Neuronal stem cell (in vitro differentiated cells): ENCODE data around the gene GALT. TPM values are rescaled to one million over a fixed set of nuclear protein-coding genes. Genes with fewer than 3 reads are reported as not detected.

Source experiments
- DNase-seq: peaks from one replicate; pipeline ENCODE4 v3.0.0-alpha.2; 2013; ENCODE audit warnings: low spot score
- H2AFZ ChIP-seq: one replicate; pipeline ENCODE4 v1.6.1; 2013; ENCODE audit warnings: mild to moderate bottlenecking, low read length, inconsistent platforms
- H2AK5ac ChIP-seq: 2 replicates; pipeline ENCODE4 v1.6.1; 2013; ENCODE audit warnings: low read depth, mild to moderate bottlenecking, inconsistent platforms, low read length, moderate library complexity, mixed read lengths
- H2BK120ac ChIP-seq: 2 replicates; pipeline ENCODE4 v1.6.1; 2013; ENCODE audit warnings: low read depth, mild to moderate bottlenecking, inconsistent platforms, low read length, moderate library complexity, mixed read lengths
- H2BK12ac ChIP-seq: one replicate; pipeline ENCODE4 v1.6.1; 2013; ENCODE audit warnings: low read length, inconsistent platforms
- H2BK15ac ChIP-seq: 2 replicates; pipeline ENCODE4 v1.6.1; 2013; ENCODE audit warnings: mild to moderate bottlenecking, low read length, inconsistent platforms, mixed read lengths
- H2BK5ac ChIP-seq: one replicate; pipeline ENCODE4 v1.6.1; 2013; ENCODE audit warnings: inconsistent platforms, mild to moderate bottlenecking, low read length, moderate library complexity
- H3K14ac ChIP-seq: one replicate; pipeline ENCODE4 v1.6.1; 2013; ENCODE audit warnings: low read length, inconsistent platforms
- H3K18ac ChIP-seq: 2 replicates; pipeline ENCODE4 v1.6.1; 2013; ENCODE audit warnings: low read length, inconsistent platforms
- H3K23ac ChIP-seq: 2 replicates; pipeline ENCODE4 v1.6.1; 2013; ENCODE audit warnings: low read depth, mild to moderate bottlenecking, mixed read lengths, low read length, inconsistent platforms; ENCODE audit not compliant: poor library complexity
- H3K27ac ChIP-seq: replicated peaks from 3 replicates; pipeline ENCODE4 v1.5.1; 2013; ENCODE audit warnings: low read length, inconsistent platforms
- H3K27me3 ChIP-seq, 3 experiments: 2 replicates each; pipeline ENCODE4 v1.6.1; 2013; ENCODE audit warnings: low read length in 3 of 3, mild to moderate bottlenecking in 2 of 3, inconsistent platforms in 1 of 3, low read depth in 1 of 3, mixed read lengths in 1 of 3, moderate library complexity in 1 of 3; ENCODE audit not compliant: control insufficient read depth in 3 of 3, insufficient read depth in 3 of 3
- H3K36me3 ChIP-seq, 2 donors: replicated peaks in 1 of 2; 2 replicates each; pipeline ENCODE4 v1.6.1; 2013; ENCODE audit warnings: low read length in 2 of 2; ENCODE audit not compliant: control insufficient read depth in 2 of 2, insufficient read depth in 2 of 2
- H3K4ac ChIP-seq: 2 replicates; pipeline ENCODE4 v1.6.1; 2013; ENCODE audit warnings: inconsistent platforms, mild to moderate bottlenecking, low read length, moderate library complexity
- H3K4me1 ChIP-seq, 2 donors: 1 replicate in 1 of 2; 2 replicates in 1 of 2; pipeline ENCODE4 v1.6.1; 2013; ENCODE audit warnings: low read length in 2 of 2, low read depth in 1 of 2; ENCODE audit not compliant: control insufficient read depth in 2 of 2, insufficient read depth in 1 of 2
- H3K4me2 ChIP-seq: one replicate; pipeline ENCODE4 v1.6.1; 2013; ENCODE audit warnings: mild to moderate bottlenecking, low read length, inconsistent platforms; ENCODE audit not compliant: insufficient read depth, poor library complexity, severe bottlenecking
- H3K4me3 ChIP-seq, 2 donors: 2 replicates each; pipeline ENCODE4 v1.5.1; 2013; ENCODE audit warnings: low read length in 2 of 2, mild to moderate bottlenecking in 2 of 2, inconsistent platforms in 1 of 2, moderate library complexity in 1 of 2
- H3K79me1 ChIP-seq: one replicate; pipeline ENCODE4 v1.6.1; 2013; ENCODE audit warnings: low read depth, mild to moderate bottlenecking, inconsistent platforms, low read length, moderate library complexity
- H3K9ac ChIP-seq: one replicate; pipeline ENCODE4 v1.6.1; 2013; ENCODE audit warnings: mild to moderate bottlenecking, low read depth, low read length, inconsistent platforms; ENCODE audit not compliant: poor library complexity
- H3K9me3 ChIP-seq, 2 donors: replicated peaks in 1 of 2; 2 replicates each; pipeline versions ENCODE3 to v1.6.1; 2013; ENCODE audit warnings: low read length in 2 of 2, mild to moderate bottlenecking in 2 of 2, inconsistent platforms in 1 of 2, low read depth in 1 of 2, mixed read lengths in 1 of 2, moderate library complexity in 1 of 2; ENCODE audit not compliant: control insufficient read depth in 2 of 2, insufficient read depth in 1 of 2
- H4K8ac ChIP-seq: one replicate; pipeline ENCODE4 v1.6.1; 2013; ENCODE audit warnings: low read depth, mild to moderate bottlenecking, inconsistent platforms, low read length, moderate library complexity
- H4K91ac ChIP-seq: one replicate; pipeline ENCODE4 v1.6.1; 2013; ENCODE audit warnings: low read length, low read depth, mild to moderate bottlenecking, inconsistent platforms; ENCODE audit not compliant: poor library complexity
- WGBS, 2 donors: extraction: QIAGEN DNeasy Blood & Tissue Kit; methylation state at CpG; one replicate each; pipeline ENCODE4 v1.1.7; 2013; ENCODE audit warnings: missing lambda C conversion rate in 2 of 2, mixed read lengths in 1 of 2; ENCODE audit not compliant: insufficient read length in 2 of 2, insufficient replicate concordance in 1 of 2; ENCODE audit errors: extremely low coverage in 2 of 2; 5-methylcytosine and 5-hydroxymethylcytosine counted together
- polyA plus RNA-seq, 2 experiments: library from polyadenylated mRNA; stranded (reverse); fragments of 200-250 nt; gene quantifications; one replicate each; pipeline ENCODE4 v1.2.3, GENCODE V29; 2013

The GALT gene
- polyA plus RNA-seq (2013, experiment 1 of 2), result 36.4 TPM
- polyA plus RNA-seq (2013, experiment 2 of 2), result 37.7 TPM

DNA sequence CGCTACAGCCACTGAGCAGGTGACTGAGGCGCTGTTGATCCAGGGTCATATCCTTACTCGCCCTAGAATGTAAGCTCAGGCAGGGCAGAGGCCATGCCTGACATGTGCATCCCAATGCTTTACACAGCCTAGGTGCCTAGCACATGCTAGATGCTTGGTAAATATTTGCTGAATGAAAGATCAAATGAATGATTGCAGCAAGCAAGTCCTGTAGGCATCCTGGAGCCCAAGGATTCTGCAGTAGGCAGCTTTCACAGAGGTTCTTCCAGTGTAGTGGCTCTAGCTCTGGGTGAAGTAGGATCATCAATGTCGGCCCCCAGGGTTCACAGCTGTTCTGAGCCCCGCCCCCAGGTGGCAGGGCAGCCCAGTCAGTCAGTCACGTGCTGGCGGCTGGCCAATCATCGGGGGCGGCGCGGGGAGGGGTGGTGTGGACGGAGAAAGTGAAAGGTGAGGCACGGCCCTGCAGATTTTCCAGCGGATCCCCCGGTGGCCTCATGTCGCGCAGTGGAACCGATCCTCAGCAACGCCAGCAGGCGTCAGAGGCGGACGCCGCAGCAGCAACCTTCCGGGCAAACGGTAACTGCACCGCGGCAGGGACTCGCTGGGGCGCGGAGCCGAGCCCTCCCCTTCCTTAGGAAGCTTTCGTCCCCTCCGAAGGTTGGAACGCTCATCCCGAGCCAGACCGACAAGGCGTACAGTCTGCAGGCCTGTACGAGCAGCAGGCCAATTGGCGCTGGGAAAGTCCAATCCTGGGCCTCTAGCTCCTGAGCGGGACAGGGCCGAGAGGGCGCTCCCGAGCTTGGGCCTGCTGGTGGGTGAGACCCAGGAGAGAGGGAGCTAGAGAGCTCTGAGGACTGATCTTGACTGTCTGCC, at the start of gene GALT:
Gene GALT, plus strand, starts transcription at position 465 of the 873 bp plus-strand sequence. Its CDS starts 30 bp downstream, at position 495.
- no peaks in the 10 kb centered on the region for H3K79me1 ChIP-seq
- H2BK15ac ChIP-seq, result no peak within 1 kb of the TSS
- no CpG with 5 or more reads among the region's 43 CpGs for WGBS, 2 donors
- peak within 1 kb of the TSS; percentile 95 for H3K27ac ChIP-seq
- peak within 1 kb of the TSS; percentile 88 for H4K8ac ChIP-seq
- H3K36me3 ChIP-seq, result peaks cover 19 to 23% of the 10 kb centered on the region in 2 donors
- H3K27me3 ChIP-seq, result no peaks in the 10 kb centered on the region
- H3K18ac ChIP-seq, result peak within 1 kb of the TSS; percentile 92
- peak within 1 kb of the TSS; percentile 94 for H3K14ac ChIP-seq
- peak within 1 kb of the TSS; percentile 81 to 87 for H3K4me3 ChIP-seq
- H2BK12ac ChIP-seq, result no peak within 1 kb of the TSS
- DNase-seq, result peak; percentile 83
- H4K91ac ChIP-seq, result peak within 1 kb of the TSS; percentile 40
- no peak within 1 kb of the TSS for H3K4ac ChIP-seq
- H2BK120ac ChIP-seq, result no peak within 1 kb of the TSS
- peak within 1 kb of the TSS; percentile 95 for H3K9ac ChIP-seq
- H3K4me1 ChIP-seq, result peaks cover 20 to 22% of the 10 kb centered on the region in 2 donors
- H2AK5ac ChIP-seq, result peak within 1 kb of the TSS; percentile 66
- peaks cover 0 to 2% of the 10 kb centered on the region in 2 donors for H3K9me3 ChIP-seq
- peak within 1 kb of the TSS; percentile 21 for H2BK5ac ChIP-seq
- H2AFZ ChIP-seq, result peak within 1 kb of the TSS; percentile 96
- H3K4me2 ChIP-seq, result peak within 1 kb of the TSS; percentile 89
- H3K23ac ChIP-seq, result no peak within 1 kb of the TSS

DNA sequence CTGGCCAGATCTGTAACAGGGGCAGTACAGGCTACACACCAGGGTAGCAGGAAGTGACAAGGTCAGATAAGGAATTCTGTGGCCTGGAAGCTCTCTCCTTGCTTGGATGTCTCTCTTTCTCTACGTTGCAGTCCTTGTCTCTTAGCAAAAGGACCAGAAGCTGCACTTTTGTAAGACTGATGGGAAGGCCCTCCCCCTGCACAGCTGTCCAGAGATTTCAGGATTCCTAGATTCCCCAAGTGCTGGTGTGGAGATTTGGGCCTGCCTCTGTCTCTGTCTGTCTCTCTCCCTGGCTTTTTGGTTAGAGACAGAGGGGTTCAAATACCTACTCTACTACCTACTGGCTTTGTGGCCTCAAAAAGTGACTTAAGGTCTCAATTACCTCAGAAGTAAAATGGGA, 46.9 kb upstream of the GALT start:
- Histone ChIP-seq H4K91ac (no peak overlapping the region), H3K79me1 (no peaks in the 10 kb centered on the region), H3K14ac (no peak overlapping the region), H2BK120ac (no peak overlapping the region), H3K9me3 (no peaks in the 10 kb centered on the region), H3K4ac (no peak overlapping the region), H2AFZ (no peak overlapping the region), H3K18ac (no peak overlapping the region), H2BK12ac (no peak overlapping the region), H3K23ac (no peak overlapping the region), H3K27me3 (peaks cover 0 to 10% (median 0%) of the 10 kb centered on the region in 3 experiments), H4K8ac (no peak overlapping the region), H3K27ac (no peak overlapping the region), H2AK5ac (no peak overlapping the region), H3K4me3 (no peak overlapping the region), H3K9ac (no peak overlapping the region), H3K4me2 (no peak overlapping the region), H2BK15ac (no peak overlapping the region), H3K4me1 (peaks cover 2 to 15% of the 10 kb centered on the region in 2 donors), H2BK5ac (no peak overlapping the region), H3K36me3 (no peaks in the 10 kb centered on the region)
- no CpG with 5 or more reads among the region's 1 CpG for WGBS, 2 donors
- DNase-seq, result no peak

DNA sequence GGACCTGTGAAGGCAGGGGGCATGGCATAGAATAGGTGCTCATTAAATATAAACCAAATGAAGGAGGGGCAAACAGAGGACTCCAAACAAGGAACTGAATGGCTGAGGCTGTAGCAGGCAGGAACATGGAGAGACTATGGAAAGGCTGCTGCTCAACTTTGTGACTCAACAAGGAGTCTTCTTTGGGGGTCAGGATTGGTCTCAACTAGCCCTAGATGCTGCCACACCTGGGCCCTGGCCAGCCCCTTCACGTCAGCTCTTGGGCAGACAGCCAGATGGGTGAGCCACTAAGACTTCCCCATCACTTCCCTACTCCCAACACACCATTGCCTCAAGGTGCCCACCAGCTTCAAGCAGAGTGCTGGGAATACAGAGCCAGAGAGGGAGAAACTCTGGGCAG, 45.6 kb upstream of the GALT start:
- H2BK15ac ChIP-seq, result no peak overlapping the region
- no peak overlapping the region for H2AFZ ChIP-seq
- no CpG with 5 or more reads among the region's 1 CpG for WGBS, 2 donors
- no peaks in the 10 kb centered on the region for H3K36me3 ChIP-seq
- H4K8ac ChIP-seq, result no peak overlapping the region
- H3K4me1 ChIP-seq, result peaks cover 2 to 15% of the 10 kb centered on the region in 2 donors
- H3K4ac ChIP-seq, result no peak overlapping the region
- H3K9ac ChIP-seq, result no peak overlapping the region
- H3K79me1 ChIP-seq, result no peaks in the 10 kb centered on the region
- H3K14ac ChIP-seq, result no peak overlapping the region
- no peak for DNase-seq
- H2BK5ac ChIP-seq, result no peak overlapping the region
- no peaks in the 10 kb centered on the region for H3K9me3 ChIP-seq
- H2BK120ac ChIP-seq, result no peak overlapping the region
- H3K4me3 ChIP-seq, result no peak overlapping the region
- no peak overlapping the region for H4K91ac ChIP-seq
- H2BK12ac ChIP-seq, result no peak overlapping the region
- peaks cover 0 to 11% (median 0%) of the 10 kb centered on the region in 3 experiments for H3K27me3 ChIP-seq
- H3K27ac ChIP-seq, result no peak overlapping the region
- H3K4me2 ChIP-seq, result no peak overlapping the region
- peak overlapping the region; percentile 25 for H3K18ac ChIP-seq
- no peak overlapping the region for H2AK5ac ChIP-seq
- H3K23ac ChIP-seq, result no peak overlapping the region

DNA sequence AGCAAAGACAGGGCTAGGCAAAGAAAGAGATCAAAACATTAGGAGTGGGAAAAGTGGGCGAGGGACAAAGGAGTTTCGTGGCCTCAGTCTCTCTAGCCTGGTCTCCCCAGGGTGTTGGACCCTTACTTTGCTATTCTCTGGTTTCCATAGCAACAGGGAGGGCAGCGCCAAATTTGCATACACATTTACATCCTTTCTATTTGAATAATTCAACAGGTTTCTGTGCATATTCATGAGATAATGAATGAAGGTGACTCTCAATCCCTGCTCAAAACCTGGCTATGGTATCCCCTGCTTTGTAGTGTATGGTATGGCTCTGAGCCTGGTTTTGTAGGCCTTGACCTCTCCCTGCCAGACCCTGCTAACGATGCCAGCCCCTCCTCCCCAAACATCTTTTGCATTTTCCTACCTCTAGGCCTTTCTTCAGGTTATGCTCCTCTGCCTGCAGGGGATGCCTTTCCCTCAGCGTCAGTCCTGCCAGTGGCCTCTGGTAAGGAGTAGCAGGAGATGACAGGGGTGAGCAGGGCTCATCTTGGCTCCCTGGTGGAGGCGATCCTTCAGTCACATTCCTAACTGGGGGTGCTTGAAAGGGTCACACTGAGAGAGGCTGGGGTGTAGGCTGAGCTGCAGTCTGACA, 44.4 kb upstream of the GALT start:
- no peak overlapping the region for H3K14ac ChIP-seq
- no peak overlapping the region for H2AFZ ChIP-seq
- no peak overlapping the region for H3K23ac ChIP-seq
- H2BK15ac ChIP-seq, result no peak overlapping the region
- no peak overlapping the region for H3K9ac ChIP-seq
- H2BK12ac ChIP-seq, result no peak overlapping the region
- no peak overlapping the region for H2BK5ac ChIP-seq
- no peak for DNase-seq
- H3K36me3 ChIP-seq, result no peaks in the 10 kb centered on the region
- H3K79me1 ChIP-seq, result no peaks in the 10 kb centered on the region
- H3K9me3 ChIP-seq, result no peaks in the 10 kb centered on the region
- no peak overlapping the region for H3K4me2 ChIP-seq
- H4K91ac ChIP-seq, result no peak overlapping the region
- H2BK120ac ChIP-seq, result no peak overlapping the region
- H3K18ac ChIP-seq, result peak overlapping the region; percentile 6
- H3K4ac ChIP-seq, result no peak overlapping the region
- no peak overlapping the region for H2AK5ac ChIP-seq
- peaks cover 2 to 15% of the 10 kb centered on the region in 2 donors for H3K4me1 ChIP-seq
- no peak overlapping the region for H3K4me3 ChIP-seq
- H3K27me3 ChIP-seq, result peaks cover 0 to 8% (median 0%) of the 10 kb centered on the region in 3 experiments
- no peak overlapping the region for H3K27ac ChIP-seq
- no peak overlapping the region for H4K8ac ChIP-seq
- WGBS, 2 donors, result no CpG with 5 or more reads among the region's 6 CpGs
